ENCODE results near the gene EIF1B. TPM values are rescaled to one million over a fixed set of nuclear protein-coding genes. Genes with fewer than 3 reads are reported as not detected.
A peak's percentile ranks its signal among the peaks of the same experiment; 100 is the strongest.

Gene EIF1B
- total RNA-seq, 1 experiment from 2014 or later, result 39.9 TPM

DNA sequence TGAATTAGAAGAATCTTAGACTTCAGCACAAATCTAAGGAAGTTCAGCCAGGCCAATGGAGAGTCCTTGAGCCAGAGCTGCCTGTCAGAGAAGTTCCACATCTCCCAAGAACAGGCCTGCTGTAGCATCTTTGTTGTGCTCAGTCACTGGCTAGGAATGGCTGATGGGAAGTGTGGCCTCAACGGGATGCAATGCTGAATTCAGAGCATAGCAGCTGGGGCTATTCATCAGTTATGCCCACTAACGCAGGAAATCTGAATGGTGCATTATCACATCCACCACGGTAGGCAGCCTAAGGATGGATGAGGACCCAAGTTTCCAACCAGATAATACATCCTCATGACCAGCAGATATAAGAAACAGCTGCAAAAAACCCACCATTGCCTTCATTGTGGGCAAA is 3.2 kb upstream of the EIF1B start:
- Histone ChIP-seq H3K4me2 (no peak overlapping the region), H3K4me1 (replicated peaks; ENCODE audit: insufficient read depth) (peaks cover 12% of the 10 kb centered on the region; the same call in 1 of the 2 replicates), H3K9me3 (ENCODE audit: insufficient read depth, low read depth) (no peaks in the 10 kb centered on the region), H3K27ac (no peak overlapping the region), H3K79me2 (ENCODE audit: low read depth) (peaks cover 14% of the 10 kb centered on the region), H3K9me2 (ENCODE audit: insufficient read depth) (no peaks in the 10 kb centered on the region), H3F3A (ENCODE audit: insufficient read depth, low read depth) (no peaks in the 10 kb centered on the region), H3K4me3 (no peak overlapping the region), H2AFZ (no peak overlapping the region), H3K27me3 (ENCODE audit: insufficient read depth, low read depth) (no peaks in the 10 kb centered on the region), H3K36me3 (ENCODE audit: low read depth) (peaks cover 6% of the 10 kb centered on the region; the same call in 1 of the 2 replicates), H4K20me1 (ENCODE audit: insufficient read depth) (no peaks in the 10 kb centered on the region)
- ChIA-PET POLR2A (ENCODE audit: unreplicated experiment) (interaction anchor here (0.5 kb wide), 1 partner anchor 10 kb away, joined by 8 read pairs; no protein-coding TSS in a partner anchor), CTCF (no interaction called here)
- no TSS peak for BruUV-seq (replicated peaks)
- intact Hi-C loops (cut with micrococcal nuclease; ENCODE audit: unreplicated experiment), result no loop called here
- no peak for TF ChIP-seq CTCF (conservative IDR thresholded peaks at IDR 0.05)
- no peak for DNase-seq

DNA sequence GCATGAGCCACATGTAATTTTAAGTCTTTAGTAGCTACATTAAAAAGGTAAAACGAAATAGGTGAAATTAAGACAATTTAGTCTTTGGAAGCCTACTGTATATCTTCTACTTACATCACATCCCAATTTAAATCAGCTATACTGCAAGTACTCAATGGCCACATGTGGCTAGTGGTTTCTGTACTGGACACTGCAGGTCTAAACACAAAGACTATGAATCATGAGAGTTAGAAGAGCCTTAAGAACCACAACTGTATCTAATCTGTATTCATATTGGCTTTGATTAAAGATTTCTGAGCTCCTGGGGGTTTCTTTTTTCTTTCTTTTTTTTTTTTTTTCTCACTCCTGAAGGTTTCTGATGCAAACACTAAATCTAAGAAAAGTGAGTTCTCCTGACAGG is 2.3 kb upstream of the EIF1B start:
- H3K27me3 ChIP-seq (ENCODE audit: insufficient read depth, low read depth), result no peaks in the 10 kb centered on the region
- DNase-seq, result no peak
- peaks cover 15% of the 10 kb centered on the region; the same call in 1 of the 2 replicates for H3K4me1 ChIP-seq (replicated peaks; ENCODE audit: insufficient read depth)
- CTCF ChIA-PET, result interaction anchor here (0.8 kb wide), 1 partner anchor 93 kb away, joined by 3 read pairs; no protein-coding TSS in a partner anchor
- POLR2A ChIA-PET (ENCODE audit: unreplicated experiment), result interaction anchor here (0.7 kb wide), 1 partner anchor 60 kb away, joined by 9 read pairs; no protein-coding TSS in a partner anchor
- no peaks in the 10 kb centered on the region for H3F3A ChIP-seq (ENCODE audit: insufficient read depth, low read depth)
- intact Hi-C loops (cut with micrococcal nuclease; ENCODE audit: unreplicated experiment), result no loop called here
- H2AFZ ChIP-seq, result no peak overlapping the region
- no peaks in the 10 kb centered on the region for H4K20me1 ChIP-seq (ENCODE audit: insufficient read depth)
- H3K36me3 ChIP-seq (ENCODE audit: low read depth), result peaks cover 15% of the 10 kb centered on the region
- H3K79me2 ChIP-seq (ENCODE audit: low read depth), result peaks cover 18% of the 10 kb centered on the region
- H3K9me3 ChIP-seq (ENCODE audit: insufficient read depth, low read depth), result no peaks in the 10 kb centered on the region
- no peak overlapping the region for H3K27ac ChIP-seq
- no peak overlapping the region for H3K4me3 ChIP-seq
- H3K4me2 ChIP-seq, result no peak overlapping the region
- BruUV-seq (replicated peaks), result no TSS peak
- TF ChIP-seq CTCF (conservative IDR thresholded peaks at IDR 0.05) (no peak), EZH2 (IDR thresholded peaks at IDR 0.05; ENCODE audit: low read depth) (no peak)
- no peaks in the 10 kb centered on the region for H3K9me2 ChIP-seq (ENCODE audit: insufficient read depth)

GRCh38 chr3:40308725-40309417 is 636 bp upstream of the EIF1B start:
- Histone ChIP-seq H3K36me3 (ENCODE audit: low read depth) (peaks cover 17% of the 10 kb centered on the region), H3K4me2 (peak overlapping the region; percentile 80), H3K27ac (no peak overlapping the region), H3K9me2 (ENCODE audit: insufficient read depth) (no peaks in the 10 kb centered on the region), H4K20me1 (ENCODE audit: insufficient read depth) (no peaks in the 10 kb centered on the region), H3K79me2 (ENCODE audit: low read depth) (peaks cover 18% of the 10 kb centered on the region), H3K9me3 (ENCODE audit: insufficient read depth, low read depth) (no peaks in the 10 kb centered on the region), H3K27me3 (ENCODE audit: insufficient read depth, low read depth) (no peaks in the 10 kb centered on the region), H3K4me3 (peak overlapping the region; percentile 93), H3K4me1 (replicated peaks; ENCODE audit: insufficient read depth) (peaks cover 15% of the 10 kb centered on the region; the same call in 1 of the 2 replicates), H2AFZ (peak overlapping the region; percentile 93), H3F3A (ENCODE audit: insufficient read depth, low read depth) (no peaks in the 10 kb centered on the region)
- CTCF ChIA-PET, result interaction anchor here (0.6 to 1.4 kb wide), 2 partner anchors 10 to 117 kb away, joined by 6 to 9 read pairs; no protein-coding TSS in a partner anchor
- TSS peak; percentile 94 for BruUV-seq (replicated peaks)
- TF ChIP-seq EZH2 (IDR thresholded peaks at IDR 0.05; ENCODE audit: low read depth) (no peak), CTCF (conservative IDR thresholded peaks at IDR 0.05) (no peak)
- POLR2A ChIA-PET (ENCODE audit: unreplicated experiment), result interaction anchor here (0.7 kb wide), 2 partner anchors 102 to 488 kb away, joined by 3 read pairs; no protein-coding TSS in a partner anchor
- no peak for DNase-seq
- intact Hi-C loops (cut with micrococcal nuclease; ENCODE audit: unreplicated experiment), result loop anchor here (1.0 kb wide), 1 partner anchor 117 kb away; no protein-coding TSS in a partner anchor

Data from PC-9 (cell line).